HG03097 (cell line): ENCODE data around the gene PLSCR1.
"Not testable (repeated sequence)": the region's sequence is repeated elsewhere in the genome, so short reads cannot be mapped to it uniquely, and the experiment has no call there.

Experiments
- ATAC-seq: cut with Tn5 transposase; IDR thresholded peaks from one replicate; pipeline ENCODE4 v1.9.1; 2021; ENCODE audit not compliant: unreplicated experiment, low FRiP score

Gene PLSCR1

GRCh38 chr3:146550743-146551510 lies 6.5 kb upstream of the PLSCR1 start:
- peak; percentile 94 for ATAC-seq

DNA sequence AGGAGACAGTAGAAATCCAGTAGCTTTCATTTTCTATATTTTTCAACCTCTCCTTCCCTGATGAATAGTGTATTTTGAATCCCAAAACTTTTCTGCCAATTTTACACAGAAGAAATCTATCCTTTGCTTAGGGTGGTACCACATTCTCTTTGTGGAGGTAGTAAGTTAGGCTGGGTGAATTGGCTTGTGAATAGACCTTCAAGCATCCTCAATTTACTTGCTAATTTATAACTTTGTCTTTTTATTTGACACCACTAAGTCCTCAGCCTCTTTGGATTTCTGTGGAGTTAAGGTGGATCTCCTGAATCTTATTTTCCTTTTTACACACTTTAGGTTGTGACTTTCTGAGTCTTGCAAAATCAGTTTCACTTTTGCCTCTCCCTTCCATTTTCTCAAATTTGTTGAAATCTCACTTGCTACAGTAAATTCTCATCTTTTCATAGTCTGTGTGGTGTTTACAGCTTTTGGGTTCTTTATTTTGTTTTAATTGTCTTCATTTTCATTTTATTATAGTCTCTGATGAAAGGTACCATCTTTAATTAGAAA lies 5.7 kb upstream of the PLSCR1 start:
- ATAC-seq = no peak

DNA sequence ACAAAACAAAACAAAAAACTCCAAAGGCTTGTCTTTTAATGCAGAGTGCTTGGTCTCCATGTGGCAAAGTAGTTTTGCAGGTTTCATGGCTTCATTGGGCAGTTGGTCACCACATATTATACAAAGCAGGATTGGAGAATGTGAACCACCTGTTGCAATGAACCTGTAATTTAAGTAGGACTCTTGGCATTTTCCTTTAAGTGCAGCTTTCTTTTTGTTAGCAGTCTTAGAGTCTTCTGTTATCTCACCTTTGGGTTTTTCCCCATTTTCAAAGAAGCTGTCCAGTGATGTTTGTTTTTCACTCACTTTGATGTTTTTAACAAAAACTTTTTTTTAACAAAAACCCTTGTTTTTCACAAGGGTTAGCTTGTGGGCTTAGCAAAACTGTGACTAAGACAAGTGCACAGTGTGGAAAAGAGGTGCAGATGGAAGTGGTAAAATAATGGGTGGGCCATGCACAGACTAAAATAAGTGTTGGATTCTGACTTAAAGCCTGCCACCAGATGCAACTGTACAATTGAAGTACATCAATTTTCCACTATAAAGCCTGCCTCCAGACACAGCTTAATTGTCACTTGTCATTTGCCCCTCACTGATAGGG lies 2.9 kb upstream of the PLSCR1 start:
- no peak for ATAC-seq

GRCh38 chr3:146546366-146546965 lies 2.1 kb upstream of the PLSCR1 start:
- no peak for ATAC-seq

GRCh38 chr3:146544929-146545528 lies 622 bp upstream of the PLSCR1 start:
- no peak for ATAC-seq

DNA sequence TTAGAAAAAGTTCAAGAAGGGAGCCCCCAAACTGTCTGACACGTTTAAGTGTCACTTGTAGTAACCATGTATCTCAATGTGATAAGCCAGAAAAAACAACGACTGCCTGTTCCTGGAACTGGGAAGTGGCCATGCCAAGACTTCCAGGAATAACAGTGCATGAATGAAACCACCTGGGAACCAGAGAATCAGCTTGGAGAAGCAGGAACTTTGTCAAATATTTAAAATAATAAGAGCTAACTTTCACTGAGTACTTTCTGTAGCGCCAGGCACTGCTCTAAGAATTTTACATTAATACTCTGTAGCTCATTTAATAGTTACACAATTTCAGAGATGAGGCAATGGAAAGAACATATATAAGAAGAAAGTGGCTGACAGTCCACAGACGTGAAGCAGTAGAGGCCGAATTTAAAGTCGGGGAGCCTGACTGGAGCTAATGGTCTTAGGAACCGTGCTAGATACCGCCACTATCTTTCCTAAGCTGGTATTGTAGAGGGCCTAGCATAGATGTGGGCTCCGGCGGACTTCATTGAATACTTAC lies 876 bp downstream of the PLSCR1 start:
- peak; percentile 2 for ATAC-seq

DNA sequence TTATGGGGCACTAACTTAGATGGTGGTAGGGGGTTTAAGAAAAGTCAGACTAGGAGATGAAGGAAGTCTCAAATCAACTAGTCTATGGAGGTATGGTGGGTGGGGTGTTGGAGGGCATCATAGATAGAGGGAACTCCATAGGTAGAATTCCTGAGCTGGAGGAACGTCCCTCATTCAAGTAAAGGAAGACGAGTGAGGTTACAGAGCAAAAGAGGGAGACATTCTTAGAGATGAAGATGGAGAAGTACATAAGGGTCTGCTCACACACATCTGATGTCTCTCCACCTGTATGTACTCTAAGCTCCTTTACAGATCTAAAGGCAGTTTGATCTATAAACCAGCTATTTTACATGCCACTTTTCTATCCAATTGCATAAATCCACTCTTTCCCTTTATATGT lies 1.4 kb downstream of the PLSCR1 start:
- no peak for ATAC-seq

- ATAC-seq = no peak
These were observed 2.2 kb downstream of the PLSCR1 start for GRCh38 chr3:146542179-146542578.

DNA sequence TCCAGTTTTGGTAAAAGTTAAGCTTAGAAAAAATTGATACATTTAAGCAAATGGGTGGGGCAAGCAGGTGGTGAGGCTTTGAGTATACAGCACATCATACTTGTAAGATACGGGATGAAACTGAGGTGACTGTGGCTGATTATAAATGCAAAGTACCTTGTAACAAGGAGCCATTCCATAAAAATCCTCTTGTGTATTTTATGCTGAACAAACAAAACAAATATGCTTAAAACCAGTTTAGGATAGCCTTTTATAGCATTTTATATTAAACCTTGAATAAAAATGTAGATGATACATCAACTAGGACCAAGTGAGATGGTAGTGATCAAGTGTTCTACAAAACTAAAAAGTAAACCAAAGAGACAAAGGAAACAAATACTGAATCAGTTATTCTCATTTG lies 3.4 kb downstream of the PLSCR1 start:
- ATAC-seq = no peak

GRCh38 chr3:146540236-146540635 lies 4.2 kb downstream of the PLSCR1 start:
- ATAC-seq = no peak

DNA sequence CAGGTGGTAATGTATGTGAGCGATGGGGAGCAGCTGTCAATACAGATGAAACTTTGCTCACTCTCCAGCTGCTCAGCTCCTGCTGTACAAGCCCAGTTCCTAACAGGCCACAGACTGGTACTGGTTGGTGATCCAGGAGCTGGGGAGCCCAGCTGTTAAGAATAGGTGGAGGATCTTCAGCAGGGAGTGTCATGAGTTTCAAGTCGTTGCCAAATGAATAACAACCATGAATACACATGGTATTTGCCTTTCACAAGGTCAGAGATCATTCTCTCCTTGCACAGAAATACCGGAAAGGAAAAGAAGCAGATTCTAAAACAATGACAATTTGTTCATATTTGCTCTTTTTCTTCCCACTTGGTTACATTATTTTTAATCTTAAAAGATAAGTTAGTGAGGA lies 5.1 kb downstream of the PLSCR1 start:
- ATAC-seq = no peak

DNA sequence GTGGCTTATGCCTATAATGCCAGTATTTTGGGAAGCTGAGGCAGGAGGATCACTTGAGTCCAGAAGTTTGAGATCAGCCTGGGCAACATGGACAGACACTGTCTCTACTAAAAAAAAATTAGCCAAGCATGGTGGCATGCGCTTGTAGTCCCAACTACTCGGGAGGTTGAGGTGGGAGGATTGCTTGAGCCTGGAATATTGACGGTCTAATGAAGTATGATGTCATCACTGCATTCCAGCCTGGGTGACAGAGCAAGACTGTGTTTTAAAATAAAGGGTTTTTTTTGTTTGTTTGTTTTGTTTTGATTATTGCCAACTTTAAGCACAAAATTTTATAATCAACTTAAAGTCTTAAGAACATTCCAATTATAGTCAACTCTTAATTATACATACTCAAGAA lies 6.8 kb downstream of the PLSCR1 start:
- ATAC-seq = no peak

- no peak for ATAC-seq
These were observed 7.7 kb downstream of the PLSCR1 start for GRCh38 chr3:146536681-146537080.

- ATAC-seq = no peak
These were observed 12.0 kb downstream of the PLSCR1 start for GRCh38 chr3:146532406-146532805.

GRCh38 chr3:146530609-146531008 lies 13.8 kb downstream of the PLSCR1 start:
- no peak for ATAC-seq

- ATAC-seq = no peak
These were observed 15.4 kb downstream of the PLSCR1 start for GRCh38 chr3:146529021-146529420.

DNA sequence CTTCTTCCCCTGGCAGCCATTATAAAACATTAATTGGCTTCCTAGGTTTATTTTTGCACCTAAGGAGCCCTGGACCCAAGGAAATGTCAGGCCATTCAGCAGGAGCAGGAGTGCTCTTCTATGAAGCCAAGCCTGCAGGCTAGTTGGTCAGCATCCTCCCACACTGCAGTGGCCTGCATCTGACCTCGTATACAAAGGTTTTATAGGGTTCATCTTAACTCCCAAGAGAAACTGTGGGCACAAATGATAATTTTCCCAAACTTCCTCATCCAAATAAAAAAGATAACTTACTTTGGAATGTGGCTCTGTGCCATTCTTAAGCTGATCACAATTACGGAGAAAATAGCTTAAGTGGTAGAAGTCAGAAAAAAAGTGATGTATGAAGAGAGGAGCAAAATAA lies 19.4 kb downstream of the PLSCR1 start:
- ATAC-seq = no peak

DNA sequence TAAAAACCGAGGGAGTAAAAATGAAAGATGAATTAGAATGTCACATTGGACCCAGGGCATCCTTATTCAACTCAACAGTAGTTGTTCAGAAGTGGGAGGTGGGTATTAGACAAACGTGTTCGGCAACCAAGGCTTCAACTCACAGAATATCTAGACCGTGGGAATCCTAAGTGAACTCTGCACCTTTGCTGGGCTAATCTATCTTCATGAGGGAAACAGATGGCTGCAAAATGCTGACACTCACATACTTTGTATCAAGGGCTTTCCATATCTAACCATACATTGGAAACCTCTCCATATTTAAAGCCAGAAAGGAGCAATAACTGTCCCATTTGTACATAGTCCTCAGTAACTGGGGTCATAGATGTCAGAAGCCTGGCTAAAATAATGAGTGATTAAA lies 20.9 kb downstream of the PLSCR1 start:
- ATAC-seq = no peak

- not testable (repeated sequence) for ATAC-seq
These were observed 21.9 kb downstream of the PLSCR1 start for GRCh38 chr3:146522174-146523158.

- no peak for ATAC-seq
These were observed 23.0 kb downstream of the PLSCR1 start for GRCh38 chr3:146521394-146521793.
